A549 treated with AZD2906 at 1 μM for 4 hours (cell line): ENCODE results near the gene OR13C9. TPM values are rescaled to one million over a fixed set of nuclear protein-coding genes. Genes with fewer than 3 reads are reported as not detected.

Experiments used
- total RNA-seq: library from RNA; stranded (reverse); fragments of 200-300 nt; extraction: Qiagen RNA extraction; gene quantifications from 5 replicates; pipeline ENCODE4 v1.2.3, GENCODE V29; 2022

The OR13C9 gene, protein sequence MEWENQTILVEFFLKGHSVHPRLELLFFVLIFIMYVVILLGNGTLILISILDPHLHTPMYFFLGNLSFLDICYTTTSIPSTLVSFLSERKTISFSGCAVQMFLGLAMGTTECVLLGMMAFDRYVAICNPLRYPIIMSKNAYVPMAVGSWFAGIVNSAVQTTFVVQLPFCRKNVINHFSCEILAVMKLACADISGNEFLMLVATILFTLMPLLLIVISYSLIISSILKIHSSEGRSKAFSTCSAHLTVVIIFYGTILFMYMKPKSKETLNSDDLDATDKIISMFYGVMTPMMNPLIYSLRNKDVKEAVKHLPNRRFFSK
- total RNA-seq, result not detected in 5 replicates

DNA sequence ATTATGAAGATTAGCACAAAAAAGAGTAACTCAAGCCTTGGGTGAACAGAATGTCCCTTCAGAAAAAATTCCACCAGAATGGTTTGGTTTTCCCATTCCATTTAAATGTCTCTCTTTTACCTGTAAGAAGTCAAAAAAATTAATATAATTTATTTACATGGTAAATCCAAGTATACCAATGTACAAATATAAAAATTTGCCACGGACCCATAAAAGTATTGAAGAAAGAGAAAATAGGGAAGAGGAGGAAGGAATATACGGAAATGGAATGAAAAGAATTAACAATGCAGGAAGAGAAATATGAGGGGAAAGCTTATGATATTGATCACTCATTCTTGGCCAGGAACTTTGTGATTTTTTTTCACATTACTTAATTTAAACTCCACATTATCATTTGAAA, at the start of gene OR13C9:
Gene OR13C9 (minus strand): TSS at position 101 of the 400 bp plus-strand sequence. CDS start 0 bp downstream, at position 101.

DNA sequence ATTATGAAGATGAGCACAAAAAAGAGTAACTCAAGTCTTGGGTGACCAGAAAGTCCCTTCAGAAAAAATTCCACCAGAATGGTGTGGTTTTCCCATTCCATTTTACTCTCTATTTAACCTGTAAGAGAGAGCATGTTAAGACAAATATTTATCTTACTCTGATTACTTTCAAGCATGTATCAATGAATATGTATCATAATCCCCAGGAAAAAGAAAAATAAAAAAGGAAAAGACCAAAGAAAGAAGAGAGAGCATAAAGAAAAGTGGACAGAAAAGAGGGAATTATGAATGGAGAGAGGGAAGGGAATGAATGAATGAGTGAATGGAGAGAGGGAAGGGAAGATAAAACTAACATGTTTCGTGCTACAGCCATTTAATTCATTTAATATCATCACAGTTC, 12.5 kb downstream of the OR13C9 start, which contains the start of gene OR13C2:
Gene OR13C2 (minus strand): TSS at position 101 of the 400 bp plus-strand sequence. CDS start 0 bp downstream, at position 101.

DNA sequence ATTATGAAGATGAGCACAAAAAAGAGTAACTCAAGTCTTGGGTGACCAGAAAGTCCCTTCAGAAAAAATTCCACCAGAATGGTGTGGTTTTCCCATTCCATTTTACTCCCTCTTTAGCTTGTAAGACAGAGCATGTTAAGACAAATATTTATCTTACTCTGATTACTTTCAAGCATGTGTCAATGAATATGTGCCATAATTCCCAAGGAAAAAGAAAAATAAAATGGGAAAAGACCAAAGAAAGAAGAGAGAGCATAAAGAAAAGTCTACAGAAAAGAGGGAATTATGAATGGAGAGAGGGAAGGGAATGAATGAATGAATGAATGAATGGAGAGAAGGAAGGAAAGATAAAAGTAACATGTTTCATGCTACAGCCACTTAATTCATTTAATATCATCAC, 18.7 kb downstream of the OR13C9 start, which contains the start of gene OR13C5:
Gene OR13C5 (minus strand): TSS at position 101 of the 400 bp plus-strand sequence. CDS start 0 bp downstream, at position 101.

DNA sequence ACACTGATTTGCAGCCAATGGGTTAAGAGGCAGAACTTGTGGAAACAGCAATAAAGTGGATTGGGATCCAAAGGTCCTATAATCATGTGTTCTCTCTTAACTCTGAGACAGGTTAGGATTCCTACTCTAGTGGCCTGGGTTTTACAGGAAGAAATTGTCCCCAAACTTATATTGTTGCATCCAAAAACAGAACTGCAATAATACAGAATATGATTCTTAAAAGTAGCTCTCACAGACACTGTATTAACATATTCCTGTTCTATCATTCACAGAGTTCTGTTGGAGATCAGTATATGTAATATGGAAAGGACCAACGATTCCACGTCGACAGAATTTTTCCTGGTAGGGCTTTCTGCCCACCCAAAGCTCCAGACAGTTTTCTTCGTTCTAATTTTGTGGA, 49.1 kb downstream of the OR13C9 start, which contains the start of gene OR13C8:
Gene OR13C8 (plus strand): TSS at position 301 of the 400 bp plus-strand sequence. CDS start 0 bp downstream, at position 301.

Other genes starting within 250 kb of the OR13C9 start
- gene OR13F1, start 113.9 kb downstream of the OR13C9 start, total RNA-seq, result not detected in 5 replicates
- not detected in 5 replicates for gene OR13C4, start 91.0 kb downstream of the OR13C9 start, total RNA-seq
- not detected in 5 replicates for gene OR13C3, start 81.3 kb downstream of the OR13C9 start, total RNA-seq
- not detected in 5 replicates for gene OR13C8, start 49.0 kb downstream of the OR13C9 start, total RNA-seq
- gene OR13C5, start 18.8 kb downstream of the OR13C9 start, total RNA-seq, result not detected in 5 replicates
- not detected in 5 replicates for gene OR13C2, start 12.6 kb downstream of the OR13C9 start, total RNA-seq
- not detected in 5 replicates for gene OR13D1, start 76.3 kb upstream of the OR13C9 start, total RNA-seq
- gene NIPSNAP3A, start 129.5 kb upstream of the OR13C9 start, total RNA-seq, result 11.3 to 15.5 TPM (median 13.9 TPM) in 5 replicates
- 0.37 to 0.52 TPM (median 0.40 TPM) in 5 replicates for gene NIPSNAP3B, start 145.9 kb upstream of the OR13C9 start, total RNA-seq